Left cardiac atrium (tissue), 4 donors: ENCODE results near the gene IL9. TPM values are rescaled to one million over a fixed set of nuclear protein-coding genes. Genes with fewer than 3 reads are reported as not detected.

Source experiments
- ATAC-seq, 2 donors: fragments of 200-7000 bp; cut with Tn5 transposase; one replicate each; pipeline ENCODE4 v1.9.1; 2020; ENCODE audit warnings: mild to moderate bottlenecking in 2 of 2, moderate library complexity in 2 of 2
- DNase-seq: peaks from one replicate; pipeline ENCODE4 v3.0.0-alpha.2; 2020
- intact Hi-C, 2 donors: fragments of 100-400 bp; cut with DNase I; formaldehyde crosslinking; loops; one replicate each; pipeline versions ENCODE4 v1.14.1 to v1.15.1; 2022 to 2023
- long read RNA-seq: library from polyadenylated mRNA; unstranded; transcript quantifications from one replicate; pipeline ENCODE4 v2.0.0, GENCODE V29; 2021
- total RNA-seq, 2 donors: library from RNA; stranded (reverse); fragmentation: NEBNext Ultra II Directional; extraction: Animal tissue kit (Norgen Biotek cat#: 25700); gene quantifications; one replicate each; pipeline ENCODE4 v1.2.1, GENCODE V29; 2021
- donor health status: DM: no; HTN: yes; CAD: no.
- donor health status: DM: no; HTN: yes; CAD: no; lungs with severe emphysema.
- donor health status: DM: yes; HTN: yes; CAD: no.
- donor health status: Dilated cardiomyopathy.

IL9 gene
- not detected for total RNA-seq
- long read RNA-seq, result 0 reads

DNA sequence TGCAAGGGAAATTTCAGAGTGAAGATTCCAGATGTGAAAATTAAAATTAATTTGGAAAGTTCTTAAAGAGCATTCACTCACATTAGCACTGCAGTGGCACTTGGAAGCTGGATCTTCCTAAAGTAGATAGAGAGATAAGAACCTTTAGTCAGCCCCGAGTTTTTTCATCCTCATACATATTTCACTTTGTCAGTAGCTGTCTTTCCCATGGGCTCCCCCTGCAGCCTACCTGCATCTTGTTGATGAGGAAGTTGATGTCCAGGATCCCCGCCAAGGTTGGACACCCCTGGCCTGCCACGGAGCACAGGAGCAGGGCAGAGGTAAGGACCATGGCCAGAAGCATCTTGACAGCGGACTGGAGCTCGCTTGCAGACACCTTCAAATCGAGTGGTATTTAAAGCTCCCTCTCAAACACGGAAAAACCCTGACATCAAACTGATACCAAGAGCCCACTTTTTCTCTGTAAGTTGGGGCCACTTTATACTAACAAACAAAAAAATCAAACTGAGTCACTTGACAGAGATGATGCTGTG lies at the start of gene IL9:
TSS of gene IL9 (minus strand) at position 368 of the 533 bp plus-strand sequence. CDS start at position 343, 25 bp downstream.
- ATAC-seq (no peak), DNase-seq (no peak)
- intact Hi-C loops, result no loop called here

DNA sequence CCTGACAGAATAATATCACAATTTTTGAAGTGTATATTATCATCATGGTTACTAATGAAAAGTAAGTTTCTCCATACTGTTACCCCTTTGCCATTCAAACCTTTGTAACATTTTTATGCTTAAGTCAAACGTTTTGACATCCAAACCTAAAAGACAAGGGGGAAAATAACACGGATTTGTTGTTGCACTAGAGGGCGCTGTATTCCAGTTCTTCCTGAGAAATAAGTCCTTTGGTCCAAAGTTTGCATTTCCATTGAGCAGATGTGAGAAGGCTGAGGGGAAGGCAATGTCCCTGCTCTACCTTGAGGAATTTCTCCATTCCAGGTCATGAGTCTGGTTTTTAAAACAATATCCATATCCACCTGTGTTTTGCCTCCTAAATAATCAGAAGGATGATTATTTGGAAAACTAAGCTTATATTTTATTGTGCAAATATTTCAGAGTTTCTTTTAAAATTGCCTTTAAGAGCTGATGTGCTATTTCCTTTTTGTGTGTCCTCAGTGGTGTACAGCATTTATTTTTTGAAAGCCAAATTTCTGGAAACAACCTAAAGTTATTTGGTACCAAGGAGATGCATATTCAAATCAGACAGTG lies 49.4 kb upstream of the IL9 start:
- DNase-seq, result peak; percentile 44
- intact Hi-C loops, result loop anchor here (2.0 to 10.0 kb wide), 6 partner anchors 118 to 270 kb away; no protein-coding TSS in a partner anchor
- ATAC-seq, result peak; percentile 53 to 59

DNA sequence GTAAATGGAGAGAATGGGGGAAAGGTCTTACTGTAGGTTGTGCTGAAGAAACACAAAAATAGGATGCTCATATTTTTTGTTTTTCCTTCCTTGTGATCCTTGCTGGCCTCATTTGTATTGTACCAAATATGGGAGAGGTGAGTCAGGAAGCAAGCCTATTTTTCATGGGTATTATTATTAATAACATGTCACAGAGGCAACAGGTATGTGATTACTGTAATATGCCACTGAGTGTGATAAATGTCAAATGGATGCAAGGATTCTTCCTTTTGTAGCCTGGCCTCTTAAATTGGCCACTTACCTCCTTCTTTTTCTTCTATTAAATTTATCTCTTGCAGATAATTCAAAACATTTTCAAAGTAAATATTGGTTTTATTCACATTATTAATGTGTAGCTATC lies 48.9 kb upstream of the IL9 start:
- intact Hi-C loops, result loop anchor here (2.0 to 10.0 kb wide), 4 partner anchors 118 to 270 kb away; no protein-coding TSS in a partner anchor
- ATAC-seq (no peak), DNase-seq (no peak)

DNA sequence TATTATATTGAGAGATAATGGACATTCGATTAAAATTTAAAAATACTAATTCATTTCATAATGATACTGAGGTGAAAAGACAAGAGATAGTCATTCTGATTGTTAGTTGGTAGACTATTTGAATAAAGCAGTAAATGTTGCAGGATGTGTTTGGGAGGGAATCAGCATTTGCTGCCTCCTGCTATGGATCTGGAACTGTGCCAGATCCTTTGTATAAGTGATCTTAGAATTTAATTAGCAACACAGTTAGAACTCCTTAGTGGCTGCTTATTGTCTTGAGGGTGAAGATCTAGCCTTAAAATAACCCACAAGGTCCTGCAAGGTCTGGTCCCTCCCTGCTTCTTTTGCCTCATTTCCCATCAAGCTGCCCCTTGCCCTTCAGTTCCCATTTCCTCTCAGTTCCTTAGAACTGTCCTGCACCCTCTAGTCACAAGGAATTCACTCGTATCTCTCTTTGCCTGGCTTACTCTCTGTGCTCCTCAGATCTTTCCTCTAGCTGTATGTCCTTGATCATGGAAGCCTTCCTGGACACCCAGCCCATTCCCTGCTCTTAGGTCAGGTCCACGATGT lies 46.6 kb upstream of the IL9 start:
- intact Hi-C loops, result loop anchor here (10.0 kb wide), 3 partner anchors 123 to 273 kb away; no protein-coding TSS in a partner anchor
- no peak for DNase-seq

DNA sequence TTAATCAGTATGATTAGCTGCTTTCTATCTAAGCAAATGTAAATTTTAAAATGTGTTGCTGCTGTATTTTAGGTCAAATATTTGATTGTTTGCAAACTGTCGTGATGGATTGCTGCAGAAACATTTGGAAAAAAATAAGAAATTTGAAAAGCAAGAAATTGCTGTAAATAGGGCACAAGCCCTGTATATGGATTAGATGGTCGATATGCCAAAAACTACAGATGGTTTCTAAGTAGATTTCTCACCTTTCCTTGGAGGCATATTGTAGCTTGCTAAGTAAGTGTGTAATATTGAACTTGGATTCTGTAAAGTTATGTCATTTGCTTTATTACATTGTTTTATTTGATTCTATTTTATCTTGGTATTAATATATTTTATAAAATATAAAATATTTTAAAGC lies 46.1 kb upstream of the IL9 start:
- intact Hi-C loops, result loop anchor here (10.0 kb wide), 3 partner anchors 123 to 273 kb away; no protein-coding TSS in a partner anchor
- ATAC-seq (no peak), DNase-seq (no peak)

More for the DNA sequence above, 46.6 kb upstream of the IL9 start:
- no peak for ATAC-seq

DNA sequence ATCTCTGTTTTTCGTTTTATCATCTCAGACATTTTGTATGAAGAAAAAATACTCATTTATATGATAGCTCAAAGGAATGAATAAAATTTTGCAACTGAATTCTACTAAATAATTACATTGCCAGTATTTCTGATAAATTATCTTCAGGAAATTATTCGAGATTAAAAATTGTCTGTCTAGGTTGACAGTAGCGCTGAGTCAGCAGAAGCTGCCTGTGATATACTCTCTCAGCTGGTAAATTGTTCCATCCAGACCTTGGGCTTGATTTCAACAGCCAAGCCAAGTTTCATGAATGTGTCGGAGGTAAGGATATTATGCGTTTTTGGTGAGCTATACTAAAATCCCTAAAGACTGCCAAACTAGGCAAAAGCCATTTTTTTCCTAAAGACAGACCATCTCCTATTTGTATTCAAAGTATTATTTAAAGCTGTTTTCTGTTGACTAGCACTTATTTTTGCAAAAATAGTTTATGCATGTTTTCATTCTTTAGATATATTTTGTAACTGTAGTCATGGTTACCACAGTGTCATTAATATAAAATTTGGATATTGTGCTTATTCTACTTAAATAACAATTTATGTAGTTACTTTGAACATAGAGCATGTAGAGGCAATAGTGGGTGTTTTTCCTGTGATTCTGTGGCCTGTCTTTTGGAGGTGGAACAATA lies 41.7 kb upstream of the IL9 start:
- intact Hi-C loops, result no loop called here
- DNase-seq (no peak), ATAC-seq (no peak)

DNA sequence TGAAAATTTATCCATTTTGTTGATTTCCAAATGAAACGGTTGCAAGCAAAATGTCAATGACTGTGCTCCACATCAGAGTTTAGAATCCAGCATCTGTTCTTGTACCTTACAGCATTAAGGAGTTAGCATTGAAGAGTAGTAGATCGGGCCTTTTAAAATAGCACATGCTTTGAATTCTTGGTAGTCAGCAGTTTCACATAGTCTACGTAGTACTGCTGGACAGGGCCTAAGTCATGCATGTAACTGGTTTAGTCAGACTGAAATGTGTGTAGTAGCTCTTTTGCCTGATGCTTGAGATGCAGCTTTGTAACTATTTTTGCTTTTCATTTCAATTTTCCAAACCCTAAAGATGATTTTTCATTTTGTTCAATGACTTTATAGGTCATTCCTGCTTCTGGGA lies 39.3 kb upstream of the IL9 start:
- DNase-seq (no peak), ATAC-seq (peak; percentile 38 to 63)
- intact Hi-C loops, result no loop called here

DNA sequence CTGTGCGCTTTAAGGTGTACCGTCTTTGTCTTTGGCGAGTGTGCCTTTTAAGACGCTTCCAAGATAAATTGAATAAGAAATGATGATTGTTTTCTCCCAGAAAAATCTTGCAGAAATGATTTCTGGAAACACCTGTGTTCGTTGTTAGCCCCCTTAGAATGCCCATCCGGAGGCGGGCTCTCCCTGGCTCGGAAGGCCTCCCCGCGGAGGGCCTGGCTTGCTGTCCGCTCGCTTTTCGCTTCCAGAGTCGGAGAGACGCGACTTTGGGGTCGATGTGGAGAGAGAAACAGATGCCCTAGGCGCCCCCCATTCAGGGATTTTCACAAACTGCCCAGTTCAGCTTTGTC lies 35.3 kb upstream of the IL9 start:
- no peak for ATAC-seq
- intact Hi-C loops, result no loop called here

DNA sequence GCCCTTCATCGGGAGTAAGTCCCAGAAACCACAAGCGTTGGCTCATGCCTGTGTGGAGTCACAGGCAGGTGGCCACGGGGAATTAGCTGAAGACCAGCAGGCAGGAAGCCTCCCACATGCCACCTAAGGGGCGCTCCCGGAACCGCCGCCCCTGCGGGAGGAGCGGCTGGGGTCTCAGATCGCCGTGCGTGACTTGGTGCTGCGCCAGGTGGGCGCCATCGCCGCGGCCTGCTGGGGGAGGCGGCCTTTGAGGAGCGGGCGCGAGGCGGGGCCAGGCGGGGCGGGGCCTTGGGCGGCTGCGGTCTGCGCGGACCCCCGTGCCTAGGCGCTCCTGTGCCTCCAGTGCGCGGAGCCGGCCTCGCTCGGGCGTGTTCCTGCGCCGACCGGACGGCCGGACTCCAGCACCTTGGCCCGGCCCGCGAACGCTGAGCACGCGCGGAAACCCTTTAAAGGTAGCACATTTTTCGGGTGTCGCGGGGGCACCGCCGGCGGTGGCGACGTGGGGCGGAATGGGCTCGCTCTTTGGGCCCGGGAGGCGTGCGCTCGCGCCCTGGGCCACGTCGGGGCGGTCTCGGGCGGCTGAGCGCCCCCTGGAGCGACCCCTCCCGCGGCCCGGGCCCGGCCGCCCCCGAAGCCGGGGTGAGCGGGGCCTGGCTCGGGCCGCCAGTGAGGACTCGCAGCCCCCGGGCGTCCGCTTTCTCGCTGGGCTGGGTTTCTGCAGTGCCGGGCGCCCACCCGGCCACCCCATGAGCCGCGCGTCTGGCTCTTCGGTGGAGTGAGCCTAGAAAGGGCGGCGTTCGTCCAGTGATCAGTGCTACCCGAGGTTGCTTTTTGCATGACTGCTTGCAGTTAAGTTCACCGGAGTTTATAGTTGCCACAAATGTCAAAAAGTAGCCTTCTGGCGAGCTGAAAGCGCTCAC lies 34.6 kb upstream of the IL9 start:
- ATAC-seq, result no peak

More for the DNA sequence above, 35.3 kb upstream of the IL9 start:
- DNase-seq, result no peak

DNA sequence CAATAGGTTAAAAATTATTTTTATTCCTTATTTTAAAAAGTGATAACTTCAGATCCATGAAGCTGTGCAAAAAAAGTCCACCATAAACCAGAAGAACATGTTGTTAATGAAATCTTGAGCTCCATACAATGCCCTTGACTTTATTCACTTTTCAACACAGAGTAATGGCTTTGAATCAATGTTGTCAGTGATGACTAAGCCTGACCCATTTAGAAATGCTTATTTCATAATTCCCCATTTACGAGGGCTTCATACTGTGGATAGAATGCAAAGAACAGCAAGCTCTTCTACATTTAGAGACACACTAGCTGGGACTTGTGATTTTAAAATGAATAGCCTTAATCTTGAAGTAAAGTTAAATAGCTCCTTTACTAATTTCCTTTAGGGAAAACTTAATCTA lies 25.7 kb upstream of the IL9 start:
- ATAC-seq (peak in 1 of 2 donors; percentile 74), DNase-seq (no peak)
- intact Hi-C loops, result no loop called here

More for the DNA sequence above, 34.6 kb upstream of the IL9 start:
- no peak for DNase-seq
- intact Hi-C loops, result no loop called here

DNA sequence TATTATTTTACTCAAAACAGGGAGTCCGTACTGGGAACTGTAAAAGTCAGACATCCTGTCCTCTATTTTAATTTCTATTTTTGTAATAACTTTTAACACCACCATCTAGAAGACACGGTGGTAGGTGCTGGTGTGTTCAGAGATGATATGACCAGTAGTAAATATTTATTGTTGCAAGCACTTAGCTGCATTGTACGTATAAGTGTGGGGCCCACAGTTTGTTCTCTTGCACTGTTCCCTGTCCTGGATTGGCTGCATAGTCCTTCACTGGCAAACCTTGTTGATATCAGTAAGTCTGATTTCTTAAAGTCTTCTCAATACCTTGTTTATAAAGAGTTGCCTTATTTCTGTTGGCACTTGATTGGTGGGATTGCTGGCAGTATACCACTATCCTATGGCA lies 24.6 kb upstream of the IL9 start:
- intact Hi-C loops, result no loop called here
- DNase-seq (no peak), ATAC-seq (no peak)

DNA sequence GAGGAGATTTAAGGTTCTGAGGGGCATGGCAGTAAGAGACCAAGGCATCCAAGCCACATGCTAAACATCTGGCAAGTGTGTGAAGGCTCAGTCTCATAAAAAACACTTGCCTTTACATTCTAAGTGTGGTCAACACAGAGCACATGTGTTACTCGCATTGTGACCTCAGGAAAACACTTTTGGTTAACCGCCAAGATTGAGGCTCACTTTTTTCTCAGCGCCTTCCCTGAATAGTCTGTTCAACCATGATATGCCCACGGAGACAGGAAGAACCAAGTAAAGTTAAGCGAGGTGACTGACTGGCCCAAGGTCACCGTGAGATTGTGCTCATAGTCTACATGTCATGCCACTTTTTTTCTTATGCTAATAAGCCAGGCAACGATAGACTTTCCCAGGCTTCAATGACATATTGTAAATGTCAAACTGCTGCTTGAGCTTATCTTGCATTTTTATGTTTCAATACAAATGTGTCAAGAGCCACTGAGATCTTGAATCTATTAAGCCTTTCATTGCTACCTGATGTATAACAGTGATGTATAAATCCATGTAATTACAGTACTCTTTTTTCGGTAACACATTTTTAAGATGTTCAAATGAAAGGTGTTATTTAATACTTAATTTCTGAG lies 21.1 kb upstream of the IL9 start:
- intact Hi-C loops, result no loop called here
- no peak for DNase-seq
- ATAC-seq, result no peak

DNA sequence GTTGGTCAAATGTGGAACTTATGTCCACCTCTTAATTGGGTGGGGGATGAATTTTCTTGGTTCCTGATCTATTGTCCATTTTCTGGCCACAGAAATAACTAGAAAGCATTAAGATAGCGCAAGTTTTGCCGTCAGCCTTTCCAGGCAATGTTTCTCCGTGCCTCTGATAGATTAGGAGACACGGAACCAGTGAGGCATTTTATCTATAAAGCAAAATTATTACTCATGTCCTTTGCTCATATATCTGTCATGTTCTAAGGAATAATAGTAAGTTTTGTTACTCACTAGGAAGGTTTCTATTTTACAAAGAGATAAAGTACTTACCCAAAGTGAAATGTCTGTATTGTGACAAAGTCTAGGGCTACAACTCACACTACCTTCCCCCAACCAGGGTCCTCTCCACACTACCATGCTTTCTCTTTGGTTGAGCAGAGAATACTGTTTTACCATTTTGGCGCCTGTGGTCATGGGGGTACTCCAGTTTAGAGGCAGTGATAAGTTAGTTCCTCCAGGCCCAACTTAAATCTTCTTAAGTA lies 19.9 kb upstream of the IL9 start:
- intact Hi-C loops, result no loop called here
- no peak for DNase-seq
- ATAC-seq, result no peak

DNA sequence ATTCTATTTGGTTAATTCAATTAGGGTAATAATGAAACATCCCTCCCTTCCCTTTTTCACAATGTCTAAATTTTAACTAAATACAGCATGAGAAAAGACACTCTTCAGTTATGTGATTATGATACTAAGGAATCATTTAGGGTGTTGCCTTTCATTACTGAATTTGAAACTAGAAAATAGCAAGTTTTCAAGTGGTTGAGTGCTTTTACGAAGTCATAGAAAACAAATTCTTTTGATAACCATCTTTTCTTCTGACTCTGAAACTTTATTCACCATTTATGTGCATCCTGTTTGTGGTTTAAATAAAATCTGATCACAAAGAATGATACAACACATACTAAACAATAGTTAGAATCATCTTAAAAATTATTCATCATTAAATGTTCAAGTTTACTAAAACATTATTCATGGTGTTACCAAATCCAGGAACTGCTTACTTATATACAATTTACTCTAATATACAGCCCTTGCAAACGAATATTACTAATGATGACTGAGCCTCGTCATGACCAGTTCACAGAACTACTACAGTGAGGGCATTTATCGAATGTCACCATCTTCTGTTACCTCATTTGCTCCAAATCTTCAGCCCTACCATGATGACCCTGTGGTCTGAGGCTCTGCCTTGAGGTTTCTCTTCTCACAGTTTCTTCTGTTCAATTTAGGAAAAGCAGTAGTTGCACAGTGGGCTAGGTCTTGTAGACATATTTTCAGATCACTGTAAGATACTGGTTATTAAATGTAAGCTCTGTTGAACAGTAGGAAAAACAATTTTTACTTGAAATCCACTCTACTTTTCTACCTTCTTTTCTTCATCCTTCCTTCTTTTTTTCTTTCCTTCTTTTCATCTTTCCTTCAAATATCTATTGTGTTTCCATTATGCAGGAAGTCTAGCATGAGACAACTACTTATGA lies 18.3 kb upstream of the IL9 start:
- intact Hi-C loops, result no loop called here
- ATAC-seq, result no peak
- DNase-seq, result no peak

DNA sequence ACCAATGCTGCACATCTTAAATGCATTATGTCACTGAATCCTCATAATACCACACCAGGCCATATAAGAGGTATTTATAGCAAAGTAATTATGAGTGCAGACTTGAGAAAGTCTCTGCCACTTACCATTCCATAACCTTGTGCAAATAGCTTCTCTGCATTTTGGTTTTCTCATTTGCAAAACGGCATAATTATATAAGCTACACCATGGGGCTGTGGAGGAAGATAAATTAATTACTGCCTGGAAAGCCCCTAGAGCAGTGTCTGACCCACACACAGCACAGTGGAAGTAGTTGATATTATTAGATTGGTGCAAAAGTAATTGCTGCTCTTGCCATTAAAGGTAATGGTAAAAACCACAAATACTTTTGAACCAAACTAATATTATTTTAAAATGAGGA lies 9.5 kb upstream of the IL9 start:
- DNase-seq (no peak), ATAC-seq (no peak)
- intact Hi-C loops, result no loop called here

DNA sequence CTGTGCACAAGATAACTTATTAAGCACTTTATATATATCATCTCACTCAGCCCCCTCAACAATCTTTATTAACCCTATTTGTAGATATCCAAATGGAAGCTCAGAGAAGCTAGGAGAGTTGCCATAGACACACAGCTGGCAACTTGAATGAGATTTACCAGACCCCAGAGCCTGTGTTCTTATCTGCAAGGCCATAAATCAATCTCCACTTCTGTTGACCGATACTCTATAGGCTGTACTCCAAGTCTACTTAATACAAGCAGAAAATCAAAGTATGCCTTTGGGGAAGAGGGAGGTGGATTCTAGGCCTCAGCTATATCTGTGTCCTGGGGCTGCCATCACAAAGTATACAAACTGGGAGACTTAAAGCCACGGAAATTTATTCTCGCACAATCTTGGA lies 6.0 kb upstream of the IL9 start:
- DNase-seq (no peak), ATAC-seq (no peak)
- intact Hi-C loops, result no loop called here

DNA sequence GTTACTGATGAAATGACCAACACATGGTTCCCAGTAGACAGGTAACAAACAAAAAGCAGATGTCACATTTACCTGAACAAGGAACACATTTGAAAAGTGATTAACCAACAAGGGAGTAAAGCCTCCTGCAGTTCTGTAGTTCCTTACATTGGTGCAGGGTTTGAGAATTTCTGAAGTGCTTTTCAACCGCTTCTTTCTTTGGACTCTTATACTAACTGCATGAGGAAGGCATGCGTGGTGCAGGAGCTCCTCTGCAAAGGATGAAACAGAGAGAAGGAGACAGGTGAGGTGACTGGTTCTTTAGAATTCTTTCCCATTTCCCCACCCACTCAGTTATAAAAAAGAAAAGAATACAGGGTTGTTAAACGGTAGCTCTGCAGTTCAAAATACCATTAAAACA lies 4.6 kb upstream of the IL9 start:
- ATAC-seq (no peak), DNase-seq (no peak)
- intact Hi-C loops, result no loop called here

DNA sequence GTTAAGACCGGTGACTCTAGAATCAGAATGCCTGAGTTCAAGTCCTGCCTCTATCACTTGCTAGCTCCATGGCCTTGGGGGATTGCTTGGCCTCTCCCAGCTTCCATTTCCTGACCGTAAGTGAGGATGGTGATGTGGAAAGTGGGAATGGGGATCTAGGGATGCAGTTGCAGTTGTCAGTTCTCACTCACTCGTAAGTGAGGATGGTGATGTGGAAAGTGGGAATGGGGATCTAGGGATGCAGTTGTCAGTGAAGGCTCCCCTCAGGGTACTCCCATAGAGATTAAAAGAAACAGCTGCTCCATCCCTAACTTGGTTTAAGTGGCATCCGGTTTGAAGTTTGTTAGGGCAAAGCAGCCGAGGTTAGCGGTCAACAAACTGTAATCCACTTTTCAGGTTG lies 3.0 kb upstream of the IL9 start:
- intact Hi-C loops, result no loop called here
- DNase-seq (no peak), ATAC-seq (no peak)
